Mammary epithelial cell (primary cell): Measurements from ENCODE around the gene KANK3.

Source experiments
- EZH2 ChIP-seq: IDR thresholded peaks from 2 replicates; pipeline ENCODE4 v1.6.1; 2012; ENCODE audit warnings: low read length, inconsistent platforms, borderline replicate concordance
- TF ChIP-seq, protein P1 (sequence below), 2 donors: IDR thresholded peaks in 1 of 2; conservative IDR thresholded peaks in 1 of 2; 2 replicates each; pipeline ENCODE4 v1.5.1; 2011 to 2012; ENCODE audit warnings: inconsistent platforms in 2 of 2, low read length in 2 of 2, mild to moderate bottlenecking in 2 of 2, control low read depth in 1 of 2, low read depth in 1 of 2; ENCODE audit not compliant: insufficient read depth in 1 of 2; ENCODE audit errors: extremely low read depth in 1 of 2

DNA sequence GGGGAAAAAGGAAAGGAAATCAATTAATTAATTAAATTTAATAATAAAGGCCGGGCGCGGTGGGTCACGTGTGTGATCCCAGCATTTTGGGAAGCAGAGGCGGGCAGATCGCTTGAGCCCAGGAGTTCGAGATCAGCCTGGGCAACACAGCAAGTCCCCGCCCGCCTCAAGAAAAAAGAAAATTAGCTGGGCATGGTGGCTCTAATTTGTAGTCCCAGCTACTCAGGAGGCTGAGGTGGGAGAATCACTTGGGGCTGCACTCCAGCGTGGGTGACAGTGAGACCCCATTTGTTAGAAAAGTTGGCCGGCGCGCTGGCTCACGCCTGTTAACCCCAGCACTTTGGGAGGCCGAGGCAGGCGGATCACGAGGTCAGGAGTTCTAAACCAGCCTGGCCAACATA, 34.2 kb downstream of the KANK3 start:
- no peak for TF ChIP-seq EZH2
- TF ChIP-seq, protein P1, sequence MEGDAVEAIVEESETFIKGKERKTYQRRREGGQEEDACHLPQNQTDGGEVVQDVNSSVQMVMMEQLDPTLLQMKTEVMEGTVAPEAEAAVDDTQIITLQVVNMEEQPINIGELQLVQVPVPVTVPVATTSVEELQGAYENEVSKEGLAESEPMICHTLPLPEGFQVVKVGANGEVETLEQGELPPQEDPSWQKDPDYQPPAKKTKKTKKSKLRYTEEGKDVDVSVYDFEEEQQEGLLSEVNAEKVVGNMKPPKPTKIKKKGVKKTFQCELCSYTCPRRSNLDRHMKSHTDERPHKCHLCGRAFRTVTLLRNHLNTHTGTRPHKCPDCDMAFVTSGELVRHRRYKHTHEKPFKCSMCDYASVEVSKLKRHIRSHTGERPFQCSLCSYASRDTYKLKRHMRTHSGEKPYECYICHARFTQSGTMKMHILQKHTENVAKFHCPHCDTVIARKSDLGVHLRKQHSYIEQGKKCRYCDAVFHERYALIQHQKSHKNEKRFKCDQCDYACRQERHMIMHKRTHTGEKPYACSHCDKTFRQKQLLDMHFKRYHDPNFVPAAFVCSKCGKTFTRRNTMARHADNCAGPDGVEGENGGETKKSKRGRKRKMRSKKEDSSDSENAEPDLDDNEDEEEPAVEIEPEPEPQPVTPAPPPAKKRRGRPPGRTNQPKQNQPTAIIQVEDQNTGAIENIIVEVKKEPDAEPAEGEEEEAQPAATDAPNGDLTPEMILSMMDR (conservative IDR thresholded peaks at IDR 0.05 in 1 of 2, IDR thresholded peaks at IDR 0.05 in 1 of 2; ENCODE audit: extremely low read depth in 1 of 2, insufficient read depth in 1 of 2, low read depth in 1 of 2, low read length in 2 of 2): no peak
